ENCODE data around the gene TTBK1. TPM values are rescaled to one million over a fixed set of nuclear protein-coding genes. Genes with fewer than 3 reads are reported as not detected.

Gene TTBK1
- total RNA-seq, 6 donors from 2014 or later, result 0.06 to 0.20 (median 0.11) TPM; not detected in 2

DNA sequence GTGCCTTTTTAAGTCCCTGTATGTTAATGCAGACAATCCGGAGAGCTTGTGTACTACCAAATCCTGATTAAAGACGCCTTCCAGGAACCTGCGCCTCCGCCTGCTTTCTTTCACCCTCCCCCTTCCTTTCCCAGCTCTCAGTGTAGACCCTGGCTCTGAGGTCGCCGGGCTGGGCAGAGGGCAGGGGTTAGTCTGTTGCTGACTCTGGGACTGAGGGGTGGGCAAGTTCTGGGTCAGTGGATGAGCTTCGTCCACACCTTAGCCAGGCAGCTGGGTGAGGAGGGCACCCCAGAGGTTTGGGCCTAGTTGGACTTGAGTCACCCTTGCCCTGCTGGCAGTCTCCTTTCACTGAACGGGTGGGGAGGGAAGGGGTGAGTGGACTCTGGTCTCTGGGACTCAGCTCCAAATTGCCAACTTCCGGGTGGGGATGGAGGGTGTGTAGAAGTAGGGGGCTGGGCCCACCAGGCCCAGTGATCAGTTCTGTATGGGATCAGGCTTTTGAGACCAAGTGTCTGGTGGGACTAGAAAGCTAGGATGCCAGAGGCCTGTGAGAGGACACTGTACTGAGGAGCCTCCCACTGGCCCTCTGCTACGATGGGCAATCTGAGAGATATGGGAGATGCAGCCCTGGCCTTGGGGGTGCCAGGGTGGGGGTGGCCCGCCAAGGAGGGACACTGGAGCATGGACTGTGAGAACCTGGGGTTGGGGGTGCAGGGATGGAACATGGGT is 33.5 kb downstream of the TTBK1 start:
- Histone ChIP-seq H3K4me3 (peak overlapping the region in 1 of 4 donors; percentile 52), H3K27me3 (peaks cover 0 to 22% (median 19%) of the 10 kb centered on the region in 4 donors)

DNA sequence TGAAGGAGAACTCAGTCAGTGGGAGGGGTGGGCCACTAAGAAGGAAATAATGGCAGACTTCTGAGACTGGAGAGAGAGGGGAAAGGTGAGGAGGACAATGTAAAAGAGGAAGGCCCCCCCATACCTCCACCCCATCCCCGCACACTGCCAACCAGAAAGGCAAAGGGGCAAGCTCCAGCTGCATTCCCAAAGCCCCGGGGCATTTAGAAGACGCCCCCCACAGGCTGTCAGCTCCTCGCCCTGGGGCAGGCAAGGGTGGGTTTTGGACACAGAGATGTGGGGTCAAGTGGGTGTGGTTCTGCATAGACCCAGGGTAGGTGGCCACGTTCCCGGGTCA is 34.0 kb downstream of the TTBK1 start:
- peaks cover 0 to 22% (median 19%) of the 10 kb centered on the region in 4 donors for H3K27me3 ChIP-seq
- WGBS, 2 donors, result 73 to 83% methylated on average over 6 of the region's 6 CpGs

More for the DNA sequence above, 33.5 kb downstream of the TTBK1 start:
- Histone ChIP-seq H3K27ac (no peak overlapping the region), H3K36me3 (no peaks in the 10 kb centered on the region), H3K4me1 (peaks cover 13 to 20% (median 18%) of the 10 kb centered on the region in 4 donors), H3K9me3 (no peaks in the 10 kb centered on the region)
- ATAC-seq (ENCODE audit: low FRiP score in 2 of 2) (no peak), DNase-seq (no peak)
- WGBS, 2 donors, result 82 to 87% methylated on average over 8 to 11 of the region's 11 CpGs
- TF ChIP-seq POLR2A (IDR thresholded peaks at IDR 0.05), result no peak

DNA sequence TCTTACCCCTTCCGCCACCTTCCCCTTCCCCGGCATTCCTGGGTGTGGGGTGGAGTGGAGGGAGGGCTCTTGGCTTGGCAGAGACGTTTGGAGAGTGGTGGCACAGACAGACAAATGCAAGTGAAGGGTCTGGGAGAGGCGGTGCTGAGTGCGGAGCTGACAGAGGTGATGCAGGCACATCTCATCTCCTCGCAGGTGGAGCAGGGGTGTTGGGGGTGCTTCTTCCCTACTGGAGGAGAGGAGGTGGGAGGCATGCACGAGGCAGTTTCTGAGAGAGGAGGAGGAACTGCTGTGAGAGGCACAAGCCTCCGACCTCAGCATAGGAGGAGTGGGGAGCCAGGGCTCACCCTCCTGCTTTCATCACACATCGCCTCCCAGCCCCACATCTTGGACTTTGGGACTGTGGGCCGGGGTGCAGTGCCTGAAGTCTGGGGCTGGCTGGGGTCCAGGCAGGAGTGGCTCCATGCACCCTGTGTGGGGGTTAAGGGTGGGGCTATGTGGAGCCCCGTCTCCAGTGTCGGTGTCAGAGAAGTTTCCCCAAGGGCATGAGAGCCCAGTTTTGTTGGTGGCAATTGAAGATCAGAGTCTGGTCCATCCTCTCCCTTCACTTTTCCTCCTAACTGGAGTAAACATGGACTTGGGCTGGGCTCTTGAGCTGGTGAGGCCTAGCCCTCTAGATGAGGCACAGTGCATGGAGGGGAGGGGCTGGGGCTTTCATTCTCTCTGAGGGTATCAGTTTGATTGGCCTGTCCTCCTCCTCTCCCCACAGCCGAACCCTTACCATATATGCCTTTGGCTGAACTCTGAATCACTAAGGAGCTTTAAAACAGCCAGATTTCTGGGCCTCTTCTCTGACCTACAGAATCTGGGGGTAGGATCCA is 34.6 kb downstream of the TTBK1 start:
- no peaks in the 10 kb centered on the region for H3K9me3 ChIP-seq
- no peaks in the 10 kb centered on the region for H3K36me3 ChIP-seq
- DNase-seq, result no peak
- ATAC-seq (ENCODE audit: low FRiP score in 2 of 2), result no peak
- peaks cover 0 to 22% (median 19%) of the 10 kb centered on the region in 4 donors for H3K27me3 ChIP-seq
- no peak overlapping the region for H3K4me3 ChIP-seq
- 69 to 80% methylated on average over 13 of the region's 13 CpGs for WGBS, 2 donors
- no peak overlapping the region for H3K27ac ChIP-seq
- H3K4me1 ChIP-seq, result peaks cover 13 to 20% (median 18%) of the 10 kb centered on the region in 4 donors
- TF ChIP-seq EP300 (IDR thresholded peaks at IDR 0.05) (no peak), POLR2A (IDR thresholded peaks at IDR 0.05) (no peak)
- TF ChIP-seq, protein P1, sequence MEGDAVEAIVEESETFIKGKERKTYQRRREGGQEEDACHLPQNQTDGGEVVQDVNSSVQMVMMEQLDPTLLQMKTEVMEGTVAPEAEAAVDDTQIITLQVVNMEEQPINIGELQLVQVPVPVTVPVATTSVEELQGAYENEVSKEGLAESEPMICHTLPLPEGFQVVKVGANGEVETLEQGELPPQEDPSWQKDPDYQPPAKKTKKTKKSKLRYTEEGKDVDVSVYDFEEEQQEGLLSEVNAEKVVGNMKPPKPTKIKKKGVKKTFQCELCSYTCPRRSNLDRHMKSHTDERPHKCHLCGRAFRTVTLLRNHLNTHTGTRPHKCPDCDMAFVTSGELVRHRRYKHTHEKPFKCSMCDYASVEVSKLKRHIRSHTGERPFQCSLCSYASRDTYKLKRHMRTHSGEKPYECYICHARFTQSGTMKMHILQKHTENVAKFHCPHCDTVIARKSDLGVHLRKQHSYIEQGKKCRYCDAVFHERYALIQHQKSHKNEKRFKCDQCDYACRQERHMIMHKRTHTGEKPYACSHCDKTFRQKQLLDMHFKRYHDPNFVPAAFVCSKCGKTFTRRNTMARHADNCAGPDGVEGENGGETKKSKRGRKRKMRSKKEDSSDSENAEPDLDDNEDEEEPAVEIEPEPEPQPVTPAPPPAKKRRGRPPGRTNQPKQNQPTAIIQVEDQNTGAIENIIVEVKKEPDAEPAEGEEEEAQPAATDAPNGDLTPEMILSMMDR (IDR thresholded peaks at IDR 0.05), result no peak

More for the DNA sequence above, 34.0 kb downstream of the TTBK1 start:
- Histone ChIP-seq H3K27ac (no peak overlapping the region), H3K9me3 (no peaks in the 10 kb centered on the region), H3K4me3 (no peak overlapping the region), H3K36me3 (no peaks in the 10 kb centered on the region), H3K4me1 (peaks cover 13 to 20% (median 18%) of the 10 kb centered on the region in 4 donors)
- peak in 1 of 2 donors; percentile 36 for DNase-seq
- no peak for ATAC-seq (ENCODE audit: low FRiP score in 2 of 2)
- no peak for TF ChIP-seq POLR2A (IDR thresholded peaks at IDR 0.05)
- TF ChIP-seq POLR2AphosphoS5 (IDR thresholded peaks at IDR 0.05), result no peak
- TF ChIP-seq, protein P1 (IDR thresholded peaks at IDR 0.05), result no peak
- TF ChIP-seq EP300 (IDR thresholded peaks at IDR 0.05), result no peak

DNA sequence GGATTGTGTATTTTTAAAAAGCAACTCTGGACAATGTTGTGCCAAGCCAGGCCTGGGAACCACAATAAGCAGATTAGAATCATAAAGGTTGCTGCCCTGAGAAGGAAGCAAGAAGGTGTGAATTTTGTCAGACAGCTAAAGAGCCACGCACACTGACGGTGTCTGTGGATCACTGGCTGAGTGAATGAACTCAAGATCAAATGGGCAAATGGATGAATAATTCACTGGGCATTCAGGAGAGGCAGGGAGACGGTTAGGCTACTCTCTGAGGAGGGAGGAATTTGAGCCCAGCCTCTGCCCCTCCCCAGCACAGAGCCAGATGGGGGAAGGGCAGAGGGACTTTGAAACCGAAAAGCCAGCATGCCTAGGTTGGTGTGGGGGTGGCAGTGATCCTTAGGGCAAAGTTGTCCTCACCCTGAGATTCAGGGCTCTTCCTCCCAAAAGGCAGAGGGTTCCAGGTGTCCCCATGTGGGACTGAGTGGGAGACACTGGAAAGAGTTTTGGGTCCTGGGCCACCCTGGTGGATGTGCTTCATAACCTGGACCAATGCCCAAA is 35.3 kb downstream of the TTBK1 start:
- 63 to 80% methylated on average over 4 of the region's 4 CpGs for WGBS, 2 donors
- DNase-seq (no peak), ATAC-seq (ENCODE audit: low FRiP score in 2 of 2) (no peak)
- H3K4me3 ChIP-seq, result no peak overlapping the region
- no peak for TF ChIP-seq POLR2A (IDR thresholded peaks at IDR 0.05)
- no peak for TF ChIP-seq POLR2AphosphoS5 (IDR thresholded peaks at IDR 0.05)
- no peak for TF ChIP-seq EP300 (IDR thresholded peaks at IDR 0.05)
- TF ChIP-seq, protein P1 (IDR thresholded peaks at IDR 0.05), result no peak
- peaks cover 0 to 22% (median 19%) of the 10 kb centered on the region in 4 donors for H3K27me3 ChIP-seq
- no peak overlapping the region for H3K27ac ChIP-seq
- no peaks in the 10 kb centered on the region for H3K36me3 ChIP-seq
- H3K4me1 ChIP-seq, result peaks cover 13 to 20% (median 18%) of the 10 kb centered on the region in 4 donors
- H3K9me3 ChIP-seq, result no peaks in the 10 kb centered on the region

DNA sequence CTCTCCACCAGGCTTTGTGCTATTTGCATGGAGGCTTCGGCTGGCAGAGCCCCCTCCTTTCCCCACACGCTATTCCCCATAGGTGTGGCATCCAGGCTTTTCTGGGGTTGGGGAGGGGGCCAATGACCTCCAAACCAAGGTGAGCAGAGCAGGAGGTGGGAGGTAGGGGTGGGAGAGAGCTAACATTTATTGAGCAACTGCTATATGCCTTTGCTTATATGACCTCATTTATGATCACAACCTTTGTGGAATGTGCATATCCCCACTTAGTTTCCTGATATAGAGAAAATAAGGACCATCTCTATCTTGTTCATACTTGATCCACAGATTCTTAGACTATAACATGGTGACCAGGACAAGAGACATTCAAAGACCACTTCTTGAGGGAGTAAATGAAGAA is 37.0 kb downstream of the TTBK1 start:
- Histone ChIP-seq H3K9me3 (no peaks in the 10 kb centered on the region), H3K4me3 (no peak overlapping the region), H3K27ac (no peak overlapping the region), H3K36me3 (no peaks in the 10 kb centered on the region), H3K4me1 (peaks cover 12 to 19% (median 13%) of the 10 kb centered on the region in 4 donors), H3K27me3 (peaks cover 0 to 23% (median 13%) of the 10 kb centered on the region in 4 donors)
- ATAC-seq (ENCODE audit: low FRiP score in 2 of 2) (no peak), DNase-seq (no peak)
- 60 to 79% methylated on average over 1 to 2 of the region's 2 CpGs for WGBS, 2 donors
- TF ChIP-seq, protein P1 (IDR thresholded peaks at IDR 0.05), result no peak
- TF ChIP-seq POLR2A (IDR thresholded peaks at IDR 0.05) (no peak), POLR2AphosphoS5 (IDR thresholded peaks at IDR 0.05) (no peak), EP300 (IDR thresholded peaks at IDR 0.05) (no peak)

Data from upper lobe of left lung (tissue), 6 donors.